Hippocampal formation (tissue), 2 donors: ENCODE measurements around the gene IFI27L1.

ENCODE experiments used
- DNase-seq, 2 donors: peaks; one replicate each; lab custom pipeline; 2025; lab: John Stamatoyannopoulos, UW

IFI27L1 gene

DNA sequence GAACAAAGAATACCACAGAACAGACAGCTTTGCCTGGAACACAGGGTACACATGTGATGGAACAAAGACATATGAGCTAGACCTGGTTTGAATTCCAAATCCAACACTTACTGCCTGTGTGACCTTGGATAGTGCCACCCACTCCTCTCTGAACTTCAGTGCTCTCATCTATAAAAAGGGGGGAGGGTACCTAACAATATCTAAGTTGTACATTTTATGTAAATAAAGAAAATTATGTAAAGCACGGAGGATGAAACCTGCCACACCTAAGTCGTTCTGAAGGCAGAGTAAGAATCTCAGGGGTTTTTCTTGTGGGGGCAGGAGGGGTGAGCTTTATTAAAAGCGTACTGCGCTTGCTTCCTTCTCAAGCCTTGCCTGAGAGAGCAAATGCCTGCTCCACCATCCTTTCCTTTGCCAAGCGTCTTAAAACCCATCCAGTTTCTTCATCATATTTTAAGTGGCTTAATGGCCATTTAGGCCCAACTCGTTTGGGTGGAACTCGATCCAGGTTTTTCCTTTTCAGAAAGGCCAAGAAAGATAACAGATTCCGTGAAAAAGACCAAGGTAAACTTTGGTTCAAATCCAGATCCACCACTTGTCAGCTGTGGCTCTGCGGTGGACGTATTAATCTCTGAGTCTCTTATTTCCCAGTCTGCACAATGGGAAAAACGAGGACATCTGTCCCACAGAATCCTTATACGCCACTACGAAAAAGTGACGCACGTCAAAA lies 1.1 kb upstream of the IFI27L1 start:
- DNase-seq: no peak

DNA sequence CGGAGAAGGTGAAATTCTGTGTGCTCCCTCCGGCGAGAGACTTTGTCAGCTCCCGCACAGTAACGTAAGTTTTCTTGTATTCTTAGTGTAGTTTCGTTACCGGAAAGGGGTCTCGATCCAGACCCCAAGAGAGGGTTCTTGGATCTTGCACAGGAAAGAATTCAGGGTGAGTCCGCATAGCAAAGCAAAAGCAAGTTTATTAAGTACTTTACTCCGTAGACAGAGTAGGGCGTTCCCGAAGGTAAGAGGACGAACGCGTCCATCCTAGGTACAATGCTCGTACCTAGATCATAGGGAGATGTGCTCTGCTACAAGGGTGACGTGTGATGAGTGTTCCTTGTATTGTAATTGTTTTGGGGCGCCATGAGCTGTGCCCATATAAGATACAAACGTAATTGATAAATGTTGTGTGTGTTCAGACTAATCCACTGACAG lies 293 bp downstream of the IFI27L1 start:
- DNase-seq: no peak

DNA sequence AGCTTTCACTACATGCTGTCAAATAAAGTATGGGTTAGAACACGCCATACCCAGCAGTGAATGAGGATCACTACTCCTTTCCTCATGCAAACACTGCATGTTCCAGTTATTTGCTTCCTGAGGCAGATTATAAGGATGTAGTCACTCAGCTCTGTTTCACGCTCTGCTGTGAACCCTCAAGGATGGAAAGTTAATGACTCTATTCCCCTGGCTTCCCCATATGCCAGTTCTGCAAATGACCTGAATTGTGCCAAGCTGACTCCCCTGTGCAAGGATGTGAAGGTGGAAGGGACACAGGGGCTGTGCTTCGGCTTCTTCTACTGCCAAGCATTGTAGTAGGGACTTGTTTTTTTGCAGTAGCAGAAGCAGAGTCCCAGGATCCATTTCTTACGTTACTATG lies 6.8 kb downstream of the IFI27L1 start:
- DNase-seq: no peak

DNA sequence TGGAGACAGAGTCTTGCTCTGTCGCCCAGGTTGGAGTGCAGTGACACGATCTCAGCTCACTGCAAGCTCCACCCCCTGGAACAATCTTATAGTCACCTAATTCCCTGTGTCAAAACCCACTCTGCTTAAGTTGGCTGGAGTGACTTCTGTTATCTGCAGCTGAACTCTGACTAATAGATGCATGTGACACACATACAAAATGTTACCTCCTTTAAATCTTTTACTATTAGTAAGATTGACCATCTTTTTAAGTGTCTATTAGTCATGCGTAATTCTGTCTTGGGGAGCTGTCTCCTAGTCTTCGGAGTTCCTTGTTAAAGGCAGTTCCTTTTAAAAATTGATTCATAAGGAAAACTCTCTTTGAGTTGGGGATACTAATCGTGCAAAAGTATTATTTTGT lies 7.4 kb downstream of the IFI27L1 start:
- DNase-seq: no peak

DNA sequence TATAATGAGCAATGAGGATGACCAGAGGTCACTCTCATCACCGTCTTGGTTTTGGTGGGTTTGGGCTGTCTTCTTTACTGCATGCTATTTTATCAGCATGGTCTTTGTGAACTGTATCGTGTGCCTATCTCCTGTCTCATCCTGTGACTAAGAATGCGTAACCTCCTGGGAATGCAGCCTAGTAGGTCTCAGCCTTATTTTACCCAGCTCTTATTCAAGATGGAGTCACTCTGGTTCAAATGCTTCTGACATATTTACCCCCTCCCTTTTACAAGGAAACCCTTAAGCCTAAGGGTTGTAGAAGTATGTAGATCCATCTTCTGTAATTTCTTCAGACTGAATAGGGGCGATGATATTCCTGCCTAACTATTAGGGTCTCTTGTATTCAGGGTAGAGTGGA lies 8.4 kb downstream of the IFI27L1 start:
- DNase-seq: no peak

DNA sequence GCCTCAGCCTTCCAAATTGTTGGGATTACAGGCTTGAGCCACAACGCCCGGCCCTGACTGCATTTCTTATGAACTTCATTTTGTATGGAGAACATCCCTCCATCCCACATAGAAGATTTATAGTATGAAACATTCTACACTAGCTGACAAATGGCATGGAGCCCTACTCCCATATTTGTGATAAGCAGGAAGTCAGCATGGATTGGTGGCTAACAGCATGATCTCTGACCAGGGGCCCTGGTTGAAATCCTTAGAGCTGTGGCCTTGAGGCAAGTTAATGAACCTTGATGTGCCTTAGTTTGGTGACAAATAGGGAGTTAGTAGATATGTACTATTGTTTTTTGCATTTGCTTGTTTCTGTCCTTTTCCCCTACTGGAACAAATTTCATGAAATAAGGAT lies 12.3 kb downstream of the IFI27L1 start:
- no peak for DNase-seq

DNA sequence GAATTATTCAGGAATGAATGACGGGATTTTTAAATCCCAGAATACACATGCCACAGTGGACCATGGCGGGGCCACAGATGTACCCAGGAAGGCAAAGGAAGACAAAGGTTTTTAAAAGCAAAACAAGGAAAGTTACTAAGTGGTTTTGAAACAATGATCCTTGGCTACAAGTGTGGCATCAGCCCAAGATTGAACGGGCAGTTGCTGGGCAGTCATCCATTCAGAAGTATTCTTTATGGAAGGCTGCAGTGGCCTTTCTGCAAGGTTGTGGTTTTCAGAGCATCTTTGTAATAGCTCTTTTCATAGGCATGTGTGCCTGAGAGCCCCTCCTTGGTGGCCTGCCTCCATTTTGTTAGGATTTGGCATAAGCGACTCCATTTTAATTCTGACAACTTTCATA lies 16.0 kb downstream of the IFI27L1 start:
- no peak for DNase-seq

DNA sequence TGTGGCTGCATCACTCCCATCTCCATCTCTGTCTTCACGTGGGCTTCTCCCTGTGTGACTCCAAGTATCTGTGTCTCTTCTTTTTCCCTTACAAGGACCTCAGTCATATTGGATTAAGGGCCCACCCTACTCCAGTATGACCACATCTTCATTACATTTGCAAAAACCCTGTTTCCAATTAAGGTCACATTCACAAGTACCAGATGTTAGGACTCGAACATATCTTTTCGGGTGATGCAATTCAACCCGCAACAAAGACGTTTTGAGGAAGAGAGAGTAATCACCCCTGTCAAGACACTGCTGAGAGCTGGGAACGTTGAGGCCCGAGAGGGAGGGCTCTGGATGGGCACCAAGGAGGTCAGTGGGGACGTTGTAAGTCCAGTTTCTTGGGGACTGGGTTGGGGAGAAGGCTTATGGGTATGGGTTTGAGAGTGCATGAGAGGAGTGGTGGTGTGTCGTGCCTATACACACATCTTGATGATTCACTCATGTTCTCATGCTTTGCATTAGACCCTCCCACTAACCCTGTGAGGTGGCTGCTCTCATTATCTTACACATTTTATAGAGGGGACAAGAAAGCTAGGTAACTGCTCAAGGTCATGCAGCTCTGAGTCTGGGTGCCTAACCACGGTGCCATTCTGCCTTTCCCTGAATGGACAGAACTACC lies 17.3 kb downstream of the IFI27L1 start:
- DNase-seq: no peak

DNA sequence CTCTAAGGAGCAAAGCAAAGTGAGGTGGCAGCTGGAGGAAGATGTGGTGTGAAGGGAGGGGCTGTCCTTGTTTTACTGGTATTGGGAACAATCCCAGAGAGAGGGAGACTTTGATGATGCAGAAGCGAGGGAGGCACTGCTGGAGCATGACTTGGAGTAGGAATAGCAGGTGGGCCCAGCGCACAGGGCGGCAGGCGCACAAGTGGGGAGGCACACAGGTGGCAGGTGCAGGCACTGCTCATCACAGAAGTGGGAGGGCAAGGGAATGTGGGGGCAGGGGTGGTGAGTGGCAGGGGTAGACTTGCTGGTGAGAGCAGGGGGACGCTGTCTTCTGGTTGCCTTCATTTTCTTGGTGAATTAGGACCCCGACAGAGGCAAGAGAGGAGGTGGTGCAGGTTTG lies 17.9 kb downstream of the IFI27L1 start:
- no peak for DNase-seq

DNA sequence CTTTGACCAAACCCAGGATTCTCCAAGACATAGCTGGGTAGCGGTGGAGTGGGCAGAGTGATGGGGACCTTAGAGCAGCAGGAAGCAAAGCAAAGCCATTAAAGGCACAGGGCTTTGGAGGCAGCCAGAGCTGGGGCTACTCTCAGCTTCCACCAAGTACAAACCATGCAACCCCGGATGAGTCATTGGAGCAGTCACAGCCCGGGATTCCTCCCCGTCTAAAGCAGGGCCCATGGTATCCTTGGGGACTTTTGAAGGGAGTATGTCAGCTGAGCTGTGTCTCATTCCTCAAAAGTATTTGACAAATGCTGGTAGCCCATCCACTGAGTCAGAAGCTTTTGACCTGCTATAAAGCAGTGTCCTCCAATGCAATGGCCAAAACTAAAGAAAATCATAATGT lies 19.7 kb downstream of the IFI27L1 start:
- no peak for DNase-seq

DNA sequence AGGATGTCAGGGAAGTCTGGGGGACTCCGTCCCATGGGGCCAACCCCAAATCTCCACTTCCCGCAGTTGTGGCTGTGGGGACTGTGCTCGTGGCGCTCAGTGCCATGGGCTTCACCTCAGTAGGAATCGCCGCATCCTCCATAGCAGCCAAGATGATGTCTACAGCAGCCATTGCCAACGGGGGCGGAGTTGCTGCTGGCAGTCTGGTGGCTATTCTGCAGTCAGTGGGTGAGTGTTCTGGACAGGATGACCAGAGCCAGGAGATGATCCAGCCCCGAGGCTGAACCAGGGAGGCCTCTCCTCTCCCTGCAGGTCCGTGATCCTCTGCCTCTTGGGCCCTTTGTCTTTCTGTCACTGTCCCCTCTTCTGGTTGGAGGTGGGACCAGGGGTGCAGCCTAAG lies 20.6 kb downstream of the IFI27L1 start:
- DNase-seq: no peak

DNA sequence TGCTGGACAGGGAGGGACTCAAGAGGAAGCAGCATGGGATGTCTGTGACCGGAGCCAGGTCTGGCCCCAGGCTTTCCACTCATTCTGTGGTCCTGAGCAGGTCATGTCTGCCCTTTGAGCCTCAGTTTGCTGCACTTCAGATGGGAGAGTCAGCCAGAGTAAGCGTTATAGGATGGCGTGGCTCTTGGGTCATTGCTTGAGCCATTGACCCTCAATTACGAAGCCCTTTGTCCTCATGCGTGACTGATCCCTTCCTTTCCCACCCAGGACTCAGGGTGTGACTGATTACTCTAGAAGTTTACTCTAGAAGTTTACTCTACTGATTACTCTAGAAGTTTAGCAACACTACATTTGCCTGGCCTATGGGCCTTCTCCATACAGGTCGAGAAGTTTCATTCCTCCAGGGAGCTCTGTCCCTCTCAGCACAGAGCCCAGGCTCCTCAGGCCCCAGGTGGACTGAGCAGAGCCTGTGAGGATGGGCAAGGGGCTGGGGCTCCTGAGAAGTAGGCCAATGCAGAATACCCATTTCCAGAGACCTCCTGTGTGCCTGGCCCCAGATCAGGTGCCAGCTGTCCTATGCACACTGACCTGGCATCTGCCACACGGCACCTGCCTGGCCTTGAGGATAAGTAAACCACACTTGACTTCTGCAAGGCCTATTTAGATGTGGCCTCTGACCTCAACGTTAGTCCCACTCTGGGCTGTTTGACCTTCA lies 21.8 kb downstream of the IFI27L1 start:
- DNase-seq: no peak

DNA sequence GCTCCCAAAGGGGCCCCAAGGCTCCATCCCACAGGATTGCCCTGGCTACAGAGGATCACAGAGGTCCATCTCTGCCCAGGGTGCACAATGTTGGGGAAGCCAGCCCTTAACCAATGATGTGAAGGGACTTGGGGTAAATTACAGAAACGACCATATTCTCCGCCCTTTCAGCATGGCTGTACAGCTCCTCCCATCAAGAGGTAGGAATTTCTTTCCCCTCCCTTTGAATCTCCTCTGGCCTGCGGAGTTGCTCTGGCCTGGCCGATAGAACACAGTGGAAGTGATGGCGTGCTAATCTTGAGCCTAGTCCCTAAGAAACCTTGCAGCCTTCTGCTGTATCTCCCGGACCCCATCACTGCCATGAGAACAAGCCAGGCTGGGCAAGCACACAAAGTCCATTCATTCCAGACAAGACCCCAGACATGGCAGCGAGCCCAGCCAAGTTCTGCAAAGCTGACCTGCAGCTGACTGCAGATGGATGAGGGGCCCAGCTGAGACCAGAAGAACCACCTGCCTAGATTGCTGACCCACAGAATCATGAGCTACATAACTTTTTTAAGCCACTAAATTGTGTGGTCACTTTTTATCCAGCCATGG lies 22.5 kb downstream of the IFI27L1 start:
- no peak for DNase-seq

DNA sequence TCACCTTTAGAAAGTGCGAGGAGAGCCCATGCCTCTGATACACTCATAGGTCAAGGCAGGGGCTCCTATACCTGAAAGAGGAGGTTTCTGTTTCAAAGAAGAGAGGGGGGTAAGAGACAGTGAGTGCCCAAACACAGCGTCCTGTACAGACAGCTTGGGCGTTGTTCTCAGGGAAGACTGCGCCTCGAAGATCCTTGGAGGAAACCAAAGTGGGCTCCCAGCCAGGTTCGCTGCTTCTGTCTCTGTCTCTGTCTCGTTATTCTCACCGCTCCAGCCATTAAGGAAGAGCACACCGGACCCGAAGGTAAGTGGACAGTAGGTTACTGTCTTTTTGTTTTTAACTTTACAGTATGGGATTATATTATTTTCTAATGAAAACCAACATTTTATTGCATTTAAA lies 23.6 kb downstream of the IFI27L1 start:
- DNase-seq: no peak

DNA sequence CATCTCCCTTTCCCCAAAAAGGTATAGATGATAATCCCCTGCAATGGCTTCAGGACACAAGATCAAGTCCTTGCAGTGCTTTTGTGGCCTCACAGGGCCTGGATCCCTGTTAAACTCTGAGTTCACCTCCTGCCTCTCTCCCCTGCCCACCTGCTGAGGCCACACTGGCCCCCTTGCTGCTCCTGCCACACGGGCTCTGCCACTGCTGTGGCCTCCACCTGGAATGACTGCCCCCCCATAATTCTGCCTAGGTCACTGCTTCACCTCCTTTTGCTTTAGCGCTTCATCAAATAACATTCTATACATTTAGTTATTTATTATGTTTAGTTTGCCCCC lies 28.8 kb downstream of the IFI27L1 start:
- no peak for DNase-seq

DNA sequence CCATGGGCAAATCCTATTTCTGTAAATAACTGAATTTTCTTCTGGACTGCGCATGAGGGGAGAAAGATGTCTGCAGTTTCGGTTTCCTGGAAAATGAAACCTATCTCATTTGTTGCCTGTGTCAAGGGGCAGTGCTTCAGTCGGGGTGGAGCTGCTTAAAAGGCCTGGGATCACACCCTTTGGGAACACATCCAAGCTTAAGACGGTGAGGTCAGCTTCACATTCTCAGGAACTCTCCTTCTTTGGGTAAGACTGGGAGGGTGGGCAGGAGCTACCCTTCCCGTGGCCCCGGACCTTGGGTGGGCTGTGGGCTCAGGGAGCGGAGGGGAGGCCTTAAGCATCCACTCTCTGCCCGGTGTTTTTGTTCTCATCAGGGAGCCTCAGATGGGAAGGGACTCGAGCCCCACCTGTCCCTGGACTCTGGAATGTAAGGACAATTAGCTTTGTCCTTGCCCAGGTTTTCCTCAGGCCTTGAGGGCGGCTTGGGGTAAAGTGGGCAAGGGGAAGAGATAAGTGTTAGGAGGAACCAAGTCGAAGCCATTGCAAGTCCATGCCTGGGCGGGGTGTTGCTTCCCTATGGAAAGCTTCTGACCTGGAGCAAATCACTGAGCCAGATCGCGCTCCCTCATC lies 29.6 kb downstream of the IFI27L1 start, which contains the start of gene IFI27:
Gene IFI27 (plus strand): TSS at position 185 of the 630 bp plus-strand sequence.
- no peak for DNase-seq

DNA sequence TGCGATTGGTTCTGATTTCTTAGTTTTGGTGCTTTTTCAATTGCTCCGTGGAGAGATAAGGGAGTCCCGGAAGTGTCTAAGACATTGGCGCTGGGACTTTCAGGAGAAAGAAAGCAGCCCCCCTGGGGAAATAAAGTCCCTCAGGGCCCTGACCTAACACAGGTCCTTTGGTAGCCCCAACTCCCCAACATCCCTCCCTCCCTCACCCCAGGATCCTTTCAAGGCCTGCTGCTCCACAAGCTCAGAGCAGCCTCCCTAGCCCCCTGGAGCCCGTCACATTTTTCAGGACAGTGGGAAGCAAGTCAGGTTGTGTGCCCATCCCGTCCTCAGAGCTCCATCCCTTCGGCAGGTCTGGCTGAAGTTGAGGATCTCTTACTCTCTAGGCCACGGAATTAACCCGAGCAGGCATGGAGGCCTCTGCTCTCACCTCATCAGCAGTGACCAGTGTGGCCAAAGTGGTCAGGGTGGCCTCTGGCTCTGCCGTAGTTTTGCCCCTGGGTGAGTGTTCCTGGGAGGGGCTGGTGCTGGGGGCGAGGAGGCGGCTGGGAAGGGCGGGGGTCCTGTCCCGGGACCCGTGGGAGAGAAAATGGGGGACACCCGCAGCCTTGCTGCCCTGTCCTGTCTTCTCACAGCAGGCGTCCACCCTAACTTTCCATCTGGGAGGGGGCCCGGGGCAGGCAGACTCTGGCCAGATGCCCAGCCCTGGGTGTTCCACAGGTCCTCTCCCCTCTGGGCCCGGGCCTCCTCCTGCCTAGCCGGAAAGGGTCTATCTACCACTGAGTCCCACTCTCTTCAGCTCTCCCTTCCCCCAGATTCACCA lies 30.4 kb downstream of the IFI27L1 start:
- no peak for DNase-seq

DNA sequence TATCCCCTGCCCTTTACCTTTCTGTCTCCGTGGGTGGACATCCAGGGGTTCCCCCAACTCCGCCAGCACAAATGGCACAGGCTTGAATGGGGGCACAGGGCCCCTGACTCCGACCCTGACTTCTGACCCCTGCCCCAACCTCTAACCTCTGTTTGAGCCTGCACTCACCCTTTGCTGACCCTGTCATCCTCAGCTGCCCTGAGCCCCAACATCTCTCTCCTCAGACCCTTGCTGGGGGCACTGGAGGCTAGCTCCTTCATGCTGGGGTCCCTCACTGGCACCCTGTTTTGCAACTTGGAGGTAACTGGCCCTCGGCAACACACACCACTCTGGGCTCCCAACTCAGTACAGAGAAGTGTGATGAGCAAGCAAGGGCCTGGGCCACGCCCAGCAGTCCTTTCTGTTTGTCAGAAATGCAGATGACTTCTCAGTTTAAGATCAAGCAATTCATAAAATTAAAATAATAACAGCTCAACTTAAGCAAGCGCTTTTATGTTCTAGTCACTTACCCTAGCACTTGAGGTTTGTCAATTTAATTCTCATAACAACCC lies 31.5 kb downstream of the IFI27L1 start:
- no peak for DNase-seq

DNA sequence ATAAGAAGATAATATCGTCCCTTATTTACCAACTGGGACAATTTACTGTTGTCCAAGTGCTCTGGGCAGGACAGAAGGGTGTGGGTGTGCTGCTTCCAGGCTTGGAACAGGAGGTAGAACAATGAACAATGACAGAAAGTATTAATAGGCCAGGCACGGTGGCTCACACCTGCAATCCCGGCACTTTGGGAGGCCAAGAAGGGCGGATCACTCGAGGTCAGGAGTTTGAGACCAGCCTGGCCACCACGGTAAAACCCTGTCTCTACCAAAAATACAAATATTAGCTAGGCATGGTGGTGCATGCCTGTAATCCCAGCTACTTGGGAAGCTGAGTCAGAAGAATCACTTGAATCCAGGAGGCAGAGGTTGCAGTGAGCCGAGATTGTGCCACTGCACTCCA lies 32.0 kb downstream of the IFI27L1 start:
- DNase-seq: no peak

DNA sequence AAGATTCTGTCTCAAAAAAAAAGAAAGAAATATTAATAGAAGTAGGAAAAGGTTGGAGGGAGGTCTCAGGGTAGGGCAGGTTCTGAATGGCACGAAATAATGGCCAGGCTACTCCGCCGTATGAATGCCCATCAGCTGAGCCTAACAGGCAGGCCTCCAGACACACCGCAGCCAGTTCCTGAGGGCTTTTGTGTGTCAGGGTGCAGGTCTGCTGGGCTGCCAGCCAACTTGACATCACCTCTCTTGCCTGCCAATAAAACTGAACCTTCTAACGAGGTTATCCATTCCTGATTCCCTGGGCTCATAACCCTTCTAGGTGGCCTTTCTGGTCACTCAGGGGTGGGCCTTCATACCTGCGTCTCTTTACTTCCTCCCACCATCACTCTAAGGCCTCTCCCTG lies 32.4 kb downstream of the IFI27L1 start:
- DNase-seq: no peak

DNA sequence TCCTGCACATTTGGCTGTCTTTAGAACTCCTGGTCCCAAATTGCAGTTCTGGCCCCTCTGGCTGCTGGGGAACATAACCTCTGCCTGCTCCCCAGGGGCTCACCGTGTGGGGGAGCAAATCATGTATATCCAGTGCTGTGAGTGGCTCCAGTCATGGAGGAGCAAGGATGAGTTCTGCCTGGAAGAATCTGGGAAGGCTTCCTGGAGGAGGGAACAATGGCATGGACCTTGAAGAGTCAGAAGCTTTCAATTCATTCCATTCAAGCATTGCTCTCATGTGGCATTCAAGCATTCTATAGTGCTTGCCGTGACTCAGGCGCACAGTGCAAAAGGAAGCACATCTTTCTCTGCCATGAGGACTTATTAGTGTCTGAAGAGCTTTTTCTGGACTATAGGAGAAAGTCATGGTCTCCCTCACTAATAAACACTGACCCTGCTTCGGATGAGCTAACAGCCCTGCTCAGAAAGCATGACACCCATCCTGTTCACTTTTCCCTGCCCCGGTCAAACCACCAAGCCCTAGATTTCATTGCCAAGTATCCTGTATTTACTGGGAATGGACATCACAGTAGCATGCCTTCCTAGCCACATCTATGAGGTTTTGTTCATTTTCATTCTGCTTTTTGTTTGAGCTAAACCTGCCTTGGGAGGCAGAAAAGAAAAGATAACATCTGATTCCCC lies 32.9 kb downstream of the IFI27L1 start:
- DNase-seq: no peak
